HG03139 (cell line): ENCODE results near the gene PDCD6IP.
"Not testable (repeated sequence)": the region's sequence is repeated elsewhere in the genome, so short reads cannot be mapped to it uniquely, and the experiment has no call there.

Experiments
- ATAC-seq: cut with Tn5 transposase; IDR thresholded peaks from one replicate; pipeline ENCODE4 v1.9.1; 2021; ENCODE audit not compliant: unreplicated experiment

The PDCD6IP gene

GRCh38 chr3:33848624-33849347, 50.4 kb downstream of the PDCD6IP start:
- no peak for ATAC-seq

- ATAC-seq, result not testable (repeated sequence)
Observed at GRCh38 chr3:33850599-33850998, 52.2 kb downstream of the PDCD6IP start.

- not testable (repeated sequence) for ATAC-seq
Observed at GRCh38 chr3:33855407-33855806, 57.0 kb downstream of the PDCD6IP start.

- no peak for ATAC-seq
Observed at GRCh38 chr3:33855884-33856546, 57.6 kb downstream of the PDCD6IP start.

- not testable (repeated sequence) for ATAC-seq
Observed at GRCh38 chr3:33857701-33858100, 59.3 kb downstream of the PDCD6IP start.

- no peak for ATAC-seq
Observed at GRCh38 chr3:33858131-33858530, 59.7 kb downstream of the PDCD6IP start.

- no peak for ATAC-seq
Observed at GRCh38 chr3:33860373-33861050, 62.1 kb downstream of the PDCD6IP start.

GRCh38 chr3:33865133-33865532, 66.7 kb downstream of the PDCD6IP start:
- ATAC-seq, result no peak

GRCh38 chr3:33868309-33868708, 69.9 kb downstream of the PDCD6IP start:
- ATAC-seq, result no peak

GRCh38 chr3:33869977-33870376, 71.5 kb downstream of the PDCD6IP start:
- ATAC-seq, result no peak

- ATAC-seq, result no peak
Observed at GRCh38 chr3:33874815-33875214, 76.4 kb downstream of the PDCD6IP start.

GRCh38 chr3:33875680-33876079, 77.2 kb downstream of the PDCD6IP start:
- ATAC-seq, result no peak

- ATAC-seq, result no peak
Observed at GRCh38 chr3:33877187-33877586, 78.8 kb downstream of the PDCD6IP start.

GRCh38 chr3:33879540-33879939, 81.1 kb downstream of the PDCD6IP start:
- no peak for ATAC-seq

GRCh38 chr3:33881156-33882064, 83.0 kb downstream of the PDCD6IP start:
- ATAC-seq, result no peak

GRCh38 chr3:33882296-33882695, 83.9 kb downstream of the PDCD6IP start:
- no peak for ATAC-seq

- no peak for ATAC-seq
Observed at GRCh38 chr3:33883538-33883950, 85.1 kb downstream of the PDCD6IP start.

GRCh38 chr3:33883951-33884561, 85.6 kb downstream of the PDCD6IP start:
- no peak for ATAC-seq

GRCh38 chr3:33884701-33885100, 86.3 kb downstream of the PDCD6IP start:
- ATAC-seq, result no peak

- no peak for ATAC-seq
Observed at GRCh38 chr3:33885496-33885895, 87.1 kb downstream of the PDCD6IP start.

GRCh38 chr3:33886015-33886414, 87.6 kb downstream of the PDCD6IP start:
- no peak for ATAC-seq
